GM18909 (cell line): ENCODE measurements around the gene AGL.
A peak's percentile ranks its signal among the peaks of the same experiment; 100 is the strongest.
"Not testable (repeated sequence)": the region's sequence is repeated elsewhere in the genome, so short reads cannot be mapped to it uniquely, and the experiment has no call there.

Source experiments
- ATAC-seq: cut with Tn5 transposase; IDR thresholded peaks from one replicate; pipeline ENCODE4 v1.9.1; 2021; ENCODE audit warnings: mild to moderate bottlenecking; ENCODE audit not compliant: unreplicated experiment, poor library complexity

AGL gene

DNA sequence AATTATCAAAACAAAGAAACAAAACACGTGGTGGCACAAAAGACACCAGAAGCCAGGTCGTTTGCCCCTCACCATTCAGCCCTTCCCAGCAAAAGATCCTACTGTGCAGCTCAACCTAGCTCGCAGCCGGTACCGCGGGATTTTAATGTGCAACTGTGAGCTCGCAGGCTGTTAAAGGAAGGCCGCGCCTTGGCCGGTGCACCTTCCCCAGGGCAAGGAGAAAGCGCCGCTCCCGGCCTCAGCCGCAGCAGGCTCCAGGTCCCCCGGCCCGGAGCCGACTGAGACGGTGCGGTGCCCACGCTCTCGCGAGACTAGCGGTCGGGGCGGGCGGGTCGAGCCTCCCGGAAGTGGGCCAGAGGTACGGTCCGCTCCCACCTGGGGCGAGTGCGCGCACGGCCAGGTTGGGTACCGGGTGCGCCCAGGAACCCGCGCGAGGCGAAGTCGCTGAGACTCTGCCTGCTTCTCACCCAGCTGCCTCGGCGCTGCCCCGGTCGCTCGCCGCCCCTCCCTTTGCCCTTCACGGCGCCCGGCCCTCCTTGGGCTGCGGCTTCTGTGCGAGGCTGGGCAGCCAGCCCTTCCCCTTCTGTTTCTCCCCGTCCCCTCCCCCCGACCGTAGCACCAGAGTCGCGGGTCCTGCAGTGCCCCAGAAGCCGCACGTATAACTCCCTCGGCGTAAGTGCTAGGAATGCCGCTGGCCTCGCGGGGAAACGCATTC, at the start of gene AGL:
Gene AGL, plus strand, starts transcription at position 618 of the 715 bp plus-strand sequence. CDS start 682 bp downstream, outside the sequence.
- ATAC-seq, result peak; percentile 99

- no peak for ATAC-seq
These were observed 48.6 kb upstream of the AGL start for GRCh38 chr1:99801584-99801983.

- ATAC-seq, result no peak
These were observed 43.3 kb upstream of the AGL start for GRCh38 chr1:99806882-99807281.

GRCh38 chr1:99808391-99809115, 41.6 kb upstream of the AGL start:
- ATAC-seq, result peak; percentile 94

- ATAC-seq, result no peak
These were observed 39.1 kb upstream of the AGL start for GRCh38 chr1:99811075-99811474.

GRCh38 chr1:99811747-99812146, 38.4 kb upstream of the AGL start:
- no peak for ATAC-seq

GRCh38 chr1:99814373-99814900, 35.7 kb upstream of the AGL start:
- ATAC-seq, result no peak

DNA sequence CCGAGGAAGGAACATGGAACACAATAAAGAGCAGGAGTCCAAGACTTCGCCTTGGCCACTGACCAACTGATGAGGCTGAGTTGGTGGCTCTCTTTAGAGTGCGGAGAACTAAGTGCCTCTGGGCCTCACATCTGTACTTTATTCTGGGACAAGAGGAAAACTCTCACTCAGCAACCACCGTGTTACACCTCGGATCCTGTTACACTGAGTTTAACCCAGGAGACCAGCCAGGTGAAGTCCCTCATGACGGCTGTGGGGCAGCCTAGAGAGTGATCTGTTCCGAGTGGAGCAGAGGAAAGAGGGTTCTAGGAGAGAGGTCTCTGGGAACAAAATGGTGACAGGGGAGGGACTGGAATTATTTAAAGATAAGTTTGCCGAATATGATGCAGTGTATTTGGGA, 33.5 kb upstream of the AGL start:
- ATAC-seq, result no peak

GRCh38 chr1:99818063-99818699, 32.0 kb upstream of the AGL start:
- ATAC-seq, result no peak

DNA sequence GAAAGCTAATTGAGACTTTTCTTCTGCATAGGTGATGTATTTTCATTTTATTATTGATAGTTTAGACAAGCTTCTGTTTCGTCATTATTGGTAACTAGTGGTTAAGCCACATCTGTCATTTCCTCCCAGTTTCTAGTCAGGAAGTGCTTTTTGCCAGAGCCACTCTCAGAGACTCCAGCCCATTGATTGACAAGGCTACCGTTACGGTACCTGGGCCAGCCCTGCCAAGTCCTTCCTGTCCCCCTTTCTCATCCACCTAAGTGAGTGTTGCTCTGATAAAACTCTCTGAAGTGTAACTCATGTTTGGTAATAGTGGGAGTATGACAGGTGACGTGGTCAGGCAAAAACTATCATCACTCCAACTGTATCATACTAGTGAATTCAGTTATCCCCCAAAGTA, 29.6 kb upstream of the AGL start:
- peak; percentile 97 for ATAC-seq

- no peak for ATAC-seq
These were observed 25.1 kb upstream of the AGL start for GRCh38 chr1:99825098-99825497.

GRCh38 chr1:99825702-99826101, 24.5 kb upstream of the AGL start:
- ATAC-seq, result no peak

GRCh38 chr1:99827970-99828369, 22.2 kb upstream of the AGL start:
- ATAC-seq, result no peak

DNA sequence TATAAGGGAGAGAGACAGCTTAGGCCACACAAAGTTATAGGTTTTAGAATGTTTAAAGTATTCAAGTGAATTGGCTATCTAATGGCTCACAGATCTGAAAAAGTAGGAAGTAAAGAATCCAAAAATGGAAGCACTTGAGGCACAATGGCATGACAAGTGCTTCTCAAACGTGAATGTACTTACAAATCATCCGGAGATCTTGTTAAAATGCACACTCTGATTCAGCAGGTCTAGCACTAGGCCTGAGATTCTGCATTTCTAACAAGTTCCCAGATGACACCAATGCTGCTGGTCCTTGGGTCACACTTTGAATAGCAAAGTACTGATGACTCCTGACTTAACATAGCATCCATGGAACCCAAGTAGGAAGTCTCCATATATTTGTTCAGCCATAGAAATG, 20.9 kb upstream of the AGL start:
- ATAC-seq, result no peak

- not testable (repeated sequence) for ATAC-seq
These were observed 16.2 kb upstream of the AGL start for GRCh38 chr1:99833911-99834310.

GRCh38 chr1:99836171-99837103, 13.7 kb upstream of the AGL start:
- not testable (repeated sequence) for ATAC-seq

- ATAC-seq, result not testable (repeated sequence)
These were observed 9.8 kb upstream of the AGL start for GRCh38 chr1:99840353-99840752.

- ATAC-seq, result no peak
These were observed 6.4 kb upstream of the AGL start for GRCh38 chr1:99843760-99844159.

- ATAC-seq, result not testable (repeated sequence)
These were observed 5.0 kb upstream of the AGL start for GRCh38 chr1:99845201-99845600.

DNA sequence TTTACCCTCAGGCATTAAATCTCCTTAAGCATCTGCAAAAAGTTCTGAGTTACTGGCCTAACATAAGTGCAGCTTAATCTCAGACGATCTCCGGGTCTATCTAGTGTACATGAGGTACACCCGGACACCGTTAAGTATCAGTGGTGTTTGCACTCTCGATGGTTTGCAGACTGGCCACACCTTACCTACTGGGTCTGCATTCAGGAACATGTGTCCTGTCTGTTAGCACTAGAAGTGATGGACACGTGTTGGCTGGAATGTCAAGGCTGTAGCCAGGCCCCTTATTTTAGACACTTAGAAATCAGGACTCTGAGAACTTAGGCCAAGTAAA, 783 bp upstream of the AGL start:
- ATAC-seq, result peak; percentile 9
